Endodermal cell (in vitro differentiated cells): ENCODE data around the gene TRIM24. TPM values are rescaled to one million over a fixed set of nuclear protein-coding genes. Genes with fewer than 3 reads are reported as not detected.

Experiments used
- DNase-seq: peaks from one replicate; pipeline ENCODE4 v3.0.0-alpha.2; 2017
- H3K27ac ChIP-seq: 2 replicates; pipeline ENCODE4 v1.5.1; 2013; ENCODE audit warnings: mild to moderate bottlenecking, low read depth, low read length, moderate library complexity
- H3K27me3 ChIP-seq: 2 replicates; pipeline ENCODE4 v1.6.1; 2013; ENCODE audit warnings: mild to moderate bottlenecking, low read length, moderate library complexity; ENCODE audit not compliant: insufficient read depth, control insufficient read depth, poor library complexity, severe bottlenecking
- H3K36me3 ChIP-seq: 2 replicates; pipeline ENCODE4 v1.7.0; 2013; ENCODE audit warnings: mild to moderate bottlenecking, low read length, moderate library complexity; ENCODE audit not compliant: control insufficient read depth, insufficient read depth
- H3K4me1 ChIP-seq: one replicate; pipeline ENCODE4 v1.7.0; 2013; ENCODE audit warnings: low read length; ENCODE audit not compliant: control insufficient read depth, insufficient read depth
- H3K4me3 ChIP-seq: 2 replicates; pipeline ENCODE4 v1.5.1; 2013; ENCODE audit warnings: mild to moderate bottlenecking, low read length, moderate library complexity
- H3K9ac ChIP-seq: 2 replicates; pipeline ENCODE4 v1.6.1; 2013; ENCODE audit warnings: mild to moderate bottlenecking, low read length, moderate library complexity; ENCODE audit not compliant: poor library complexity, severe bottlenecking; ENCODE audit errors: extremely low read depth
- H3K9me3 ChIP-seq: 2 replicates; pipeline ENCODE4 v1.6.1; 2013; ENCODE audit warnings: mild to moderate bottlenecking, low read length, moderate library complexity; ENCODE audit not compliant: control insufficient read depth
- H3K27ac Mint-ChIP-seq: 2 replicates; pipeline ENCODE4 v1.8.0; 2020; ENCODE audit warnings: mixed read lengths
- H3K27me3 Mint-ChIP-seq: 2 replicates; pipeline ENCODE4 v1.8.0; 2021; ENCODE audit warnings: mild to moderate bottlenecking, mixed read lengths; ENCODE audit not compliant: insufficient read depth
- H3K36me3 Mint-ChIP-seq: 2 replicates; pipeline ENCODE4 v1.8.0; 2020; ENCODE audit warnings: low read depth, mixed read lengths
- H3K4me1 Mint-ChIP-seq: 2 replicates; pipeline ENCODE4 v1.8.0; 2020; ENCODE audit warnings: mixed read lengths
- H3K4me3 Mint-ChIP-seq: 2 replicates; pipeline ENCODE4 v1.8.0; 2020; ENCODE audit warnings: mild to moderate bottlenecking, moderate library complexity, mixed read lengths
- H3K9me3 Mint-ChIP-seq: 2 replicates; pipeline ENCODE4 v1.8.0; 2020; ENCODE audit warnings: mild to moderate bottlenecking, mixed read lengths
- WGBS, 2 experiments: methylation state at CpG; one replicate each; pipeline versions ENCODE4 v1.1.5 to v1.1.7; 2013; ENCODE audit warnings: missing lambda C conversion rate in 2 of 2, mixed read lengths in 1 of 2; ENCODE audit not compliant: insufficient coverage in 1 of 2, insufficient read length in 1 of 2; 5-methylcytosine and 5-hydroxymethylcytosine counted together
- total RNA-seq, 2 donors: library from RNA; stranded (reverse); fragmentation: NEBNext Ultra II Directional in 1 of 2; extraction: Animal tissue kit (Norgen Biotek cat#: 25700) in 1 of 2; gene quantifications; 2 replicates in 1 of 2; 3 replicates in 1 of 2; pipeline ENCODE4 v1.2.1, GENCODE V29; 2021
- TF ChIP-seq, protein P1 (sequence below): fragments of 200-600 bp; sonication (generic); conservative IDR thresholded peaks from 2 replicates; pipeline ENCODE4 v1.5.0; 2021; ENCODE audit warnings: antibody characterized with exemption, mild to moderate bottlenecking

Gene TRIM24
- total RNA-seq, 2 donors from 2014 or later, result 62.1 to 70.1 TPM

DNA sequence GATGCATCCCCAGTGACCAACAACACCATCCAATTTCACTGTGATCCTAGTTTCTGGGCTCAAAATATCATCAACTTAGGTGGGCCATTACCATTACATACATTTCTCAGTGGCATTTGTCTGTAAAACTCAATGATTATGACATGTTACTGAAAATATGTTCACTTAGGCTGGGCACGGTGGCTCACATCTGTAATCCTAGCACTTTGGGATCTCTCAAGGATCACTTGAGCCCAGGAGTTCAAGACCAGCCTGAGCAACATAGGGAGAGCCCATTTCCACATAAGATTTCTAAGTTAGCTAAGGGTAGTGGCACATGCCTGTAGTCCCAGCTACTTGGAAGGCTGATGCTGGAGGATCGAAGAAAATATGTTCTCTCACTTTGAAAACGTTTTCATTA lies 91.0 kb downstream of the TRIM24 start:
- H3K27ac Mint-ChIP-seq, result no peak overlapping the region
- H3K27ac ChIP-seq, result no peak overlapping the region
- H3K4me3 ChIP-seq, result no peak overlapping the region
- TF ChIP-seq, protein P1, sequence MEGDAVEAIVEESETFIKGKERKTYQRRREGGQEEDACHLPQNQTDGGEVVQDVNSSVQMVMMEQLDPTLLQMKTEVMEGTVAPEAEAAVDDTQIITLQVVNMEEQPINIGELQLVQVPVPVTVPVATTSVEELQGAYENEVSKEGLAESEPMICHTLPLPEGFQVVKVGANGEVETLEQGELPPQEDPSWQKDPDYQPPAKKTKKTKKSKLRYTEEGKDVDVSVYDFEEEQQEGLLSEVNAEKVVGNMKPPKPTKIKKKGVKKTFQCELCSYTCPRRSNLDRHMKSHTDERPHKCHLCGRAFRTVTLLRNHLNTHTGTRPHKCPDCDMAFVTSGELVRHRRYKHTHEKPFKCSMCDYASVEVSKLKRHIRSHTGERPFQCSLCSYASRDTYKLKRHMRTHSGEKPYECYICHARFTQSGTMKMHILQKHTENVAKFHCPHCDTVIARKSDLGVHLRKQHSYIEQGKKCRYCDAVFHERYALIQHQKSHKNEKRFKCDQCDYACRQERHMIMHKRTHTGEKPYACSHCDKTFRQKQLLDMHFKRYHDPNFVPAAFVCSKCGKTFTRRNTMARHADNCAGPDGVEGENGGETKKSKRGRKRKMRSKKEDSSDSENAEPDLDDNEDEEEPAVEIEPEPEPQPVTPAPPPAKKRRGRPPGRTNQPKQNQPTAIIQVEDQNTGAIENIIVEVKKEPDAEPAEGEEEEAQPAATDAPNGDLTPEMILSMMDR, result no peak
- peaks cover 95% of the 10 kb centered on the region for H3K36me3 ChIP-seq
- no peaks in the 10 kb centered on the region for H3K4me1 ChIP-seq
- peaks cover 64% of the 10 kb centered on the region for H3K9me3 ChIP-seq
- H3K4me1 Mint-ChIP-seq, result no peaks in the 10 kb centered on the region
- no peak for DNase-seq
- no peaks in the 10 kb centered on the region for H3K27me3 ChIP-seq
- H3K9me3 Mint-ChIP-seq, result peaks cover 36% of the 10 kb centered on the region
- H3K36me3 Mint-ChIP-seq, result peaks cover 89% of the 10 kb centered on the region
- 94 to 100% methylated on average over 1 to 3 of the region's 3 CpGs for WGBS, 2 experiments
- no peaks in the 10 kb centered on the region for H3K27me3 Mint-ChIP-seq
- H3K4me3 Mint-ChIP-seq, result no peak overlapping the region
- H3K9ac ChIP-seq, result no peak overlapping the region

DNA sequence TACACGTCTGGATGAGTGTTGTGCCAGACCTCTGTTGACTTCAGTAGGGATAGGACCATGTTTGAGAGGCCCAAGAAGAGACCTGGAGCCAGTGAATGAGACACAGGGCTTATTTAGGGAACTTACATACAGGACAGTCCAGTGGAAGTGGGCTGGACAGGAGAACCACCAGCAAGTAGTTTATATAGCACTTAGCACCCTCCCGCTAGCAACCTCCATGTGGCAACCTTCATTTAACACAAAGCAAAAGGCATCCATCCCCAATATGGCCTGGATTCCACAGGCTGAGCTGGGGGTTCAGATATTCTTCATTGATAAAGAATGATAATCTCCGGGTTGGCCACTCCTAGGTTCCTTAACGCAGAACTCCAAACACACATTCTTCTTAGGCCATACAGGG lies 93.7 kb downstream of the TRIM24 start:
- H3K27me3 ChIP-seq, result no peaks in the 10 kb centered on the region
- Mint-ChIP-seq H3K4me3 (no peak overlapping the region), H3K9me3 (peaks cover 61% of the 10 kb centered on the region), H3K27ac (no peak overlapping the region), H3K36me3 (peaks cover 95% of the 10 kb centered on the region), H3K27me3 (no peaks in the 10 kb centered on the region), H3K4me1 (no peaks in the 10 kb centered on the region)
- 92 to 96% methylated on average over 2 to 4 of the region's 4 CpGs for WGBS, 2 experiments
- no peak overlapping the region for H3K9ac ChIP-seq
- no peak for DNase-seq
- H3K4me1 ChIP-seq, result no peaks in the 10 kb centered on the region
- no peak overlapping the region for H3K4me3 ChIP-seq
- no peak overlapping the region for H3K27ac ChIP-seq
- H3K9me3 ChIP-seq, result peaks cover 80% of the 10 kb centered on the region
- H3K36me3 ChIP-seq, result peaks cover 97% of the 10 kb centered on the region
- TF ChIP-seq, protein P1, result no peak

DNA sequence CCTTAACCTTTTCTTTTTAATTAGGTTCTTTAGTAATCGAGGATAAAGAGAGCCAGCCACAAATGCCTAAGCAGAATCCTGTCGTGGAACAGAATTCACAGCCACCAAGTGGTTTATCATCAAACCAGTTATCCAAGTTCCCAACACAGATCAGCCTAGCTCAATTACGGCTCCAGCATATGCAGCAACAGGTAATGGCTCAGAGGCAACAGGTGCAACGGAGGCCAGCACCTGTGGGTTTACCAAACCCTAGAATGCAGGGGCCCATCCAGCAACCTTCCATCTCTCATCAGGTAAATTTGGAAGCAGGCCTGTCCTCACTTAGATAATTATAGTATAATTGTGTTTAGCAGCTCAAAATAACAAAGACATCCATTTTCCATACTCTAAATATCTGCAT lies 94.6 kb downstream of the TRIM24 start:
- Mint-ChIP-seq H3K27me3 (no peaks in the 10 kb centered on the region), H3K4me1 (no peaks in the 10 kb centered on the region), H3K27ac (no peak overlapping the region), H3K36me3 (peaks cover 96% of the 10 kb centered on the region), H3K4me3 (no peak overlapping the region), H3K9me3 (peaks cover 67% of the 10 kb centered on the region)
- Histone ChIP-seq H3K4me1 (no peaks in the 10 kb centered on the region), H3K9ac (no peak overlapping the region), H3K9me3 (peaks cover 88% of the 10 kb centered on the region), H3K27ac (no peak overlapping the region), H3K36me3 (peaks cover 98% of the 10 kb centered on the region), H3K27me3 (no peaks in the 10 kb centered on the region), H3K4me3 (peak overlapping the region; percentile 61)
- TF ChIP-seq, protein P1, result no peak
- WGBS, 2 experiments, result 97 to 100% methylated on average over 2 to 4 of the region's 4 CpGs
- DNase-seq, result no peak
